ENCODE results near the gene ARPC5. TPM values are rescaled to one million over a fixed set of nuclear protein-coding genes. Genes with fewer than 3 reads are reported as not detected.

ARPC5 gene
- total and polyA plus RNA-seq, 2 of the 8 experiments (the other 6 are each of a cell fraction or from before 2014, with no cell fraction given): 24.0 to 60.8 TPM

DNA sequence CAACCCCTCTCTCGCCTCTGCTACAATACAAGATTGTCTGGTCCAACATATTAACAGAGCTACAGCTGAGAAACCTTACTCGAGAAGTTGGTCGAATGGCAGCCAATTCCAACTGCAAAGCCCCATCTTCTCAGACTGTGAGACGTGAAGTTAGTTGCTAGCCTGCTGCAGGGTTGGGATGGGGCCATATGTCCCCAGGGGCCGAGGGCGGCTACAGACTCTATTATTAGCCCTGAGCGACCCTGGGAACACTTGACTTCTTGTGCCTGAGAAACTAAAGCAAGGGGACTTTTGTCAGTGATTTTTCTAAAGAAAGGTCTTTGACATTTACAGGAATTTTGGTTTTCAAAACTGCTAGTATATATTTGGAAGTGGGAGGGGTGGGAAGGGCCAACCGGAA, 59.0 kb downstream of the ARPC5 start:
- Histone ChIP-seq H3K23me2 (ENCODE audit: low read depth, low read length) (no peaks in the 10 kb centered on the region), H3K18ac (ENCODE audit: extremely low read depth, low read length) (no peak overlapping the region), H3K4me3 (ENCODE audit: extremely low read depth in 1 of 4, insufficient read depth in 2 of 4, low read depth in 3 of 4, low read length in 4 of 4) (no peak overlapping the region), H2BK12ac (ENCODE audit: low read depth, low read length) (no peak overlapping the region), H3K4me2 (ENCODE audit: insufficient read depth in 1 of 2, low read depth in 2 of 2, low read length in 2 of 2) (no peak overlapping the region), H2BK120ac (replicated peaks; ENCODE audit: low read depth, low read length) (no peak overlapping the region), H2BK15ac (ENCODE audit: low read length) (no peak overlapping the region), H2AK5ac (ENCODE audit: low read depth, low read length) (no peak overlapping the region), H3K79me2 (ENCODE audit: control insufficient read depth in 1 of 2, insufficient read depth in 2 of 2, low read length in 2 of 2) (no peaks in the 10 kb centered on the region), H3K4me1 (replicated peaks in 1 of 4; ENCODE audit: control insufficient read depth in 3 of 4, insufficient read depth in 4 of 4, low read length in 3 of 4) (peaks cover 0 to 6% (median 2%) of the 10 kb centered on the region in 4 experiments; a peak in 4 of 7 replicates), H2BK20ac (ENCODE audit: low read length) (no peak overlapping the region), H3K79me1 (ENCODE audit: low read depth, low read length) (0 out of 2 replicates have a peak, but pooled peaks cover 2% of the 10 kb centered on the region), H3K9me3 (ENCODE audit: insufficient read depth in 2 of 2, low read depth in 1 of 2, low read length in 1 of 2) (no peaks in the 10 kb centered on the region), H3K23ac (ENCODE audit: insufficient read length) (no peak overlapping the region), H4K5ac (ENCODE audit: insufficient read length, low read depth, low read length) (no peak overlapping the region), H3K36me3 (ENCODE audit: control insufficient read depth in 2 of 4, insufficient read depth in 4 of 4, low read length in 3 of 4) (no peaks in the 10 kb centered on the region; a peak in 1 of 8 replicates), H3K14ac (ENCODE audit: insufficient read length) (no peak overlapping the region), H3K27me3 (replicated peaks in 1 of 4; ENCODE audit: control insufficient read depth in 3 of 4, extremely low read depth in 1 of 4, insufficient read depth in 3 of 4, low read length in 3 of 4) (no peaks in the 10 kb centered on the region), H2AFZ (ENCODE audit: low read length) (no peak overlapping the region), H4K91ac (replicated peaks; ENCODE audit: insufficient read length, low read length) (no peak overlapping the region), H4K8ac (ENCODE audit: extremely low read depth, insufficient read depth, low read length) (no peak overlapping the region), H3K4ac (replicated peaks; ENCODE audit: insufficient read length, low read depth, low read length) (no peak overlapping the region), H4K20me1 (replicated peaks in 1 of 2; ENCODE audit: control insufficient read depth in 1 of 2, insufficient read depth in 2 of 2, low read length in 2 of 2) (no peaks in the 10 kb centered on the region), H3K9ac (replicated peaks in 1 of 4; ENCODE audit: extremely low read depth in 1 of 4, low read depth in 3 of 4, low read length in 3 of 4) (no peak overlapping the region), H3K27ac (ENCODE audit: low read depth, low read length) (no peak overlapping the region), H3K56ac (replicated peaks; ENCODE audit: insufficient read length, low read depth, low read length) (no peak overlapping the region), H2BK5ac (ENCODE audit: low read depth, low read length) (no peak overlapping the region)
- 94% methylated on average over 8 of the region's 8 CpGs; no CpG with 5 or more reads in 1 of the 2 experiments for whole genome bisulfite sequencing, 2 experiments (ENCODE audit: extremely low coverage in 1 of 2, insufficient coverage in 1 of 2, insufficient read length in 1 of 2, insufficient replicate concordance in 2 of 2, low coverage in 1 of 2, low lambda C conversion rate in 2 of 2, missing lambda C conversion rate in 1 of 2)
- POLR2A ChIA-PET (ENCODE audit: partially characterized antibody): interaction anchor here (0.6 to 1.5 kb wide), 2 partner anchors 9 to 11 kb away, joined by 3 to 4 read pairs; no protein-coding TSS in a partner anchor
- DNase-seq (ENCODE audit: low read depth in 1 of 2, low spot score in 2 of 2) (no peak), FAIRE-seq (no peak)
- CTCF ChIA-PET (ENCODE audit: partially characterized antibody): interaction anchor here (1.8 kb wide), 1 partner anchor 10 kb away, joined by 6 read pairs; no protein-coding TSS in a partner anchor
- no peak for TF ChIP-seq NANOG (IDR thresholded peaks at IDR 0.05; ENCODE audit: insufficient read depth, low read depth, low read length, poor library complexity, severe bottlenecking)
- TF ChIP-seq SP1 (IDR thresholded peaks at IDR 0.05; ENCODE audit: low read depth, low read length): no peak
- TF ChIP-seq, protein P1, sequence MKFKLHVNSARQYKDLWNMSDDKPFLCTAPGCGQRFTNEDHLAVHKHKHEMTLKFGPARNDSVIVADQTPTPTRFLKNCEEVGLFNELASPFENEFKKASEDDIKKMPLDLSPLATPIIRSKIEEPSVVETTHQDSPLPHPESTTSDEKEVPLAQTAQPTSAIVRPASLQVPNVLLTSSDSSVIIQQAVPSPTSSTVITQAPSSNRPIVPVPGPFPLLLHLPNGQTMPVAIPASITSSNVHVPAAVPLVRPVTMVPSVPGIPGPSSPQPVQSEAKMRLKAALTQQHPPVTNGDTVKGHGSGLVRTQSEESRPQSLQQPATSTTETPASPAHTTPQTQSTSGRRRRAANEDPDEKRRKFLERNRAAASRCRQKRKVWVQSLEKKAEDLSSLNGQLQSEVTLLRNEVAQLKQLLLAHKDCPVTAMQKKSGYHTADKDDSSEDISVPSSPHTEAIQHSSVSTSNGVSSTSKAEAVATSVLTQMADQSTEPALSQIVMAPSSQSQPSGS (IDR thresholded peaks at IDR 0.05; ENCODE audit: low read length): no peak
- no peak for TF ChIP-seq TEAD4 (IDR thresholded peaks at IDR 0.05; ENCODE audit: low read depth, low read length)
- TF ChIP-seq RFX5 (IDR thresholded peaks at IDR 0.05; ENCODE audit: borderline replicate concordance, low read depth, low read length): no peak
- TF ChIP-seq CREB1 (IDR thresholded peaks at IDR 0.05): no peak
- no peak for TF ChIP-seq RAD21 (IDR thresholded peaks at IDR 0.05 in 1 of 2, conservative IDR thresholded peaks at IDR 0.05 in 1 of 2; ENCODE audit: low read depth in 2 of 2, low read length in 2 of 2)
- TF ChIP-seq, protein P2, sequence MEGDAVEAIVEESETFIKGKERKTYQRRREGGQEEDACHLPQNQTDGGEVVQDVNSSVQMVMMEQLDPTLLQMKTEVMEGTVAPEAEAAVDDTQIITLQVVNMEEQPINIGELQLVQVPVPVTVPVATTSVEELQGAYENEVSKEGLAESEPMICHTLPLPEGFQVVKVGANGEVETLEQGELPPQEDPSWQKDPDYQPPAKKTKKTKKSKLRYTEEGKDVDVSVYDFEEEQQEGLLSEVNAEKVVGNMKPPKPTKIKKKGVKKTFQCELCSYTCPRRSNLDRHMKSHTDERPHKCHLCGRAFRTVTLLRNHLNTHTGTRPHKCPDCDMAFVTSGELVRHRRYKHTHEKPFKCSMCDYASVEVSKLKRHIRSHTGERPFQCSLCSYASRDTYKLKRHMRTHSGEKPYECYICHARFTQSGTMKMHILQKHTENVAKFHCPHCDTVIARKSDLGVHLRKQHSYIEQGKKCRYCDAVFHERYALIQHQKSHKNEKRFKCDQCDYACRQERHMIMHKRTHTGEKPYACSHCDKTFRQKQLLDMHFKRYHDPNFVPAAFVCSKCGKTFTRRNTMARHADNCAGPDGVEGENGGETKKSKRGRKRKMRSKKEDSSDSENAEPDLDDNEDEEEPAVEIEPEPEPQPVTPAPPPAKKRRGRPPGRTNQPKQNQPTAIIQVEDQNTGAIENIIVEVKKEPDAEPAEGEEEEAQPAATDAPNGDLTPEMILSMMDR (IDR thresholded peaks at IDR 0.05; ENCODE audit: control extremely low read depth in 1 of 3, insufficient read depth in 1 of 3, low read depth in 1 of 3, low read length in 3 of 3): no peak
- no peak for TF ChIP-seq SIN3A (conservative IDR thresholded peaks at IDR 0.05 in 1 of 2, IDR thresholded peaks at IDR 0.05 in 1 of 2; ENCODE audit: low read depth in 1 of 2, low read length in 2 of 2)
